A673 (cell line): ENCODE measurements around the gene GGT5. TPM values are rescaled to one million over a fixed set of nuclear protein-coding genes. Genes with fewer than 3 reads are reported as not detected.

ENCODE experiments used
- BruUV-seq: library from RNA; stranded (reverse); fragments of 400-500 nt; replicated peaks from 2 replicates; lab custom pipeline; 2021; lab: Mats Ljungman, UMichigan
- CTCF ChIA-PET: fragments of 300-600 bp; sonication (Branson Sonifier 250); formaldehyde crosslinking; loops from one replicate; lab custom pipeline; 2022; ENCODE audit warnings: antibody characterized with exemption; lab: Charles Lee
- POLR2A ChIA-PET: fragments of 300-600 bp; sonication (Branson Sonifier 250); formaldehyde crosslinking; loops from one replicate; lab custom pipeline; 2022; ENCODE audit warnings: antibody characterized with exemption; ENCODE audit not compliant: low non-redundant PET; lab: Charles Lee
- DNase-seq: peaks from one replicate; pipeline ENCODE4 v3.0.0-alpha.2; 2015; ENCODE audit warnings: low spot score
- H3K27ac ChIP-seq: fragments of 200-600 bp; sonication (generic); 2 replicates; pipeline ENCODE4 v1.5.1; 2016; ENCODE audit warnings: mixed run types, low read depth, mild to moderate bottlenecking, mixed read lengths, antibody characterized with exemption, low read length; ENCODE audit not compliant: poor library complexity, severe bottlenecking
- H3K27me3 ChIP-seq: fragments of 200-600 bp; sonication (generic); replicated peaks from 2 replicates; pipeline ENCODE4 v1.6.1; 2017; ENCODE audit warnings: mixed run types, low read depth, mild to moderate bottlenecking, mixed read lengths, antibody characterized with exemption, low read length; ENCODE audit not compliant: insufficient read depth, poor library complexity
- H3K36me3 ChIP-seq: fragments of 200-600 bp; sonication (generic); 2 replicates; pipeline ENCODE4 v1.6.1; 2016; ENCODE audit warnings: mixed run types, mild to moderate bottlenecking, mixed read lengths, antibody characterized with exemption, low read length; ENCODE audit not compliant: insufficient read depth, poor library complexity, severe bottlenecking
- H3K4me1 ChIP-seq: fragments of 200-600 bp; sonication (generic); 2 replicates; pipeline ENCODE4 v1.6.1; 2017; ENCODE audit warnings: mixed run types, mild to moderate bottlenecking, mixed read lengths, antibody characterized with exemption, low read length; ENCODE audit not compliant: insufficient read depth, poor library complexity, severe bottlenecking
- H3K4me3 ChIP-seq: fragments of 200-600 bp; sonication (generic); 2 replicates; pipeline ENCODE4 v1.5.1; 2016; ENCODE audit warnings: low read depth, mixed run types, mild to moderate bottlenecking, mixed read lengths, low read length; ENCODE audit not compliant: poor library complexity, severe bottlenecking
- H3K9me3 ChIP-seq: fragments of 200-600 bp; sonication (generic); 2 replicates; pipeline ENCODE4 v1.6.1; 2016; ENCODE audit warnings: mixed run types, low read depth, mild to moderate bottlenecking, mixed read lengths, antibody characterized with exemption, low read length; ENCODE audit not compliant: poor library complexity, severe bottlenecking
- CTCF ChIP-seq: fragments of 300-800, 200-600 bp; sonication (generic); conservative IDR thresholded peaks from 2 replicates; pipeline ENCODE4 v1.5.1; 2017; ENCODE audit warnings: low read depth, mild to moderate bottlenecking, antibody characterized with exemption, low read length, moderate library complexity, mixed read lengths
- EZH2 ChIP-seq: fragments of 200-600 bp; sonication (generic); IDR thresholded peaks from 2 replicates; pipeline ENCODE4 v1.6.1; 2017; ENCODE audit warnings: borderline replicate concordance, low read depth, mild to moderate bottlenecking, mixed read lengths, antibody characterized with exemption, low read length; ENCODE audit not compliant: poor library complexity, severe bottlenecking
- intact Hi-C: fragments of 100-400 bp; cut with micrococcal nuclease; formaldehyde crosslinking; loops from one replicate; pipeline ENCODE4 v1.10.0; 2022; ENCODE audit not compliant: unreplicated experiment
- total RNA-seq: library from RNA; stranded (reverse); gene quantifications from 2 replicates; pipeline ENCODE4 v1.2.3, GENCODE V29; 2021

GGT5 gene
- total RNA-seq, 1 experiment from 2014 or later: not detected

DNA sequence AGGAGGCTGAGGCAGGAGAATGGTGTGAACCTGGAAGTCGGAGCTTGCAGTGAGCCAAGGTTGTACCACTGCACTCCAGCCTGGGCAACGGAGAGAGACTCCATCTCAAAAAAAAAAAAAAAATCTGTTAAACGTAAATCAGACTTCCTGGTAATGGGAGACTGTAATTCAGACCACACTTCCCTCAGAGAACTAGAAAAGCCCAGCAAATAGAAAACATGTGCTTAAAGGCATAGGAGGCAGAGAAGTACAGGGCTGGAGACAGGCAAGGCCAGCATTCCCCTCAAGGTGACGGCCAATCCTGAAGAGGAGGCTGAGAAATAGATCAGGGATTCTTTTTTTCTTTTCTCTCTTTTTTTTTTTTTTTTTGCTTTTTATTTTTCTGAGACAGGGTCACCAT lies 8.2 kb downstream of the GGT5 start:
- Histone ChIP-seq H3K27me3 (no peaks in the 10 kb centered on the region), H3K4me3 (no peak overlapping the region), H3K9me3 (no peaks in the 10 kb centered on the region), H3K27ac (no peak overlapping the region), H3K4me1 (no peaks in the 10 kb centered on the region), H3K36me3 (no peaks in the 10 kb centered on the region)
- TF ChIP-seq EZH2: no peak
- TF ChIP-seq CTCF: no peak
- ChIA-PET POLR2A (no interaction called here), CTCF (no interaction called here)
- BruUV-seq: no TSS peak
- DNase-seq: no peak
- intact Hi-C loops: no loop called here

DNA sequence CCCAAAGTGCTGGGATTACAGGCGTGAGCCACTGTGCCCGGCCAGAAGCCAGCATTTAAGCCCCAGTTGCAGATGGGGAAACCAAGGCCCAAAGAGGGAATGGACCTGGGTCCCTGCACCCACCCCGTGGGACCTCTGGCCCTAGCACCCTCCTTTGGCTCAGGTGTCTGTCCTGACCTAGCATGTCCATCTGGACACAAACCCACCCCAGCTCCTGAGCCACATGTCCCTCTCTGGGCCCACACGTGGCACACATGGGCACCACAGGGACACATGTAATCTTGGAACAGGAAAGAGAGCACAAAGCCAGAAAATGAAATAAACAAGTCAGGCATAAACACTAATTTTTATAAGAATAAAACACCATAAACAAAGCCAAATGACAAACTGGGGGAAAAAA lies 9.6 kb downstream of the GGT5 start:
- intact Hi-C loops: no loop called here
- CTCF ChIA-PET: no interaction called here
- DNase-seq: no peak

DNA sequence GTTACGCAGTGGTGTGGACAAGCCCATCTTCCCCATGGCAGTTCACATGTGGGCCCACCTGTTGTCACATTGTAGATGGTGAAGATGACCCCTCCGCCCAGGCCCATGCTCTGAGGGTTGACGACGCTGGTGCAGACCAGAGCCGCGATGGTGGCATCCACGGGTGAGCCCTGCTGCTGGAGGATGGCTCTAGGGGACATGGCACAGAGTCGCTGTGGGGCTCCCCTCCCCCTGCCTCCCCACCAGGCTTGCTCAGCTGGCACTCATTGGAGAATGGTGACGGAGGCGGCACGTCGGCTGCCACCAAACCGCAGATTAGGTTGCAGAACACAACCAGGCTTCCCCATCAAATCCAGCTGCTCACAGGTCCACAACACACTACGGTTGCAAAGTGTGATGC lies 11.1 kb downstream of the GGT5 start:
- Histone ChIP-seq H3K4me3 (no peak overlapping the region), H3K36me3 (no peaks in the 10 kb centered on the region), H3K9me3 (no peaks in the 10 kb centered on the region), H3K27me3 (no peaks in the 10 kb centered on the region), H3K27ac (no peak overlapping the region), H3K4me1 (no peaks in the 10 kb centered on the region)
- intact Hi-C loops: no loop called here
- no peak for DNase-seq
- CTCF ChIA-PET: no interaction called here
- TF ChIP-seq EZH2 (no peak), CTCF (no peak)
- no TSS peak for BruUV-seq
- POLR2A ChIA-PET: no interaction called here

More for the DNA sequence above, 9.6 kb downstream of the GGT5 start:
- TF ChIP-seq EZH2 (no peak), CTCF (no peak)
- no TSS peak for BruUV-seq
- no peaks in the 10 kb centered on the region for H3K9me3 ChIP-seq
- no peak overlapping the region for H3K4me3 ChIP-seq
- POLR2A ChIA-PET: no interaction called here
- H3K27me3 ChIP-seq: no peaks in the 10 kb centered on the region
- H3K36me3 ChIP-seq: no peaks in the 10 kb centered on the region
- H3K27ac ChIP-seq: no peak overlapping the region
- no peaks in the 10 kb centered on the region for H3K4me1 ChIP-seq
